ENCODE data around the gene ORC5. TPM values are rescaled to one million over a fixed set of nuclear protein-coding genes. Genes with fewer than 3 reads are reported as not detected.

The ORC5 gene
- total and polyA plus RNA-seq, 10 donors, result 7.8 to 28.4 (median 18.2) TPM

DNA sequence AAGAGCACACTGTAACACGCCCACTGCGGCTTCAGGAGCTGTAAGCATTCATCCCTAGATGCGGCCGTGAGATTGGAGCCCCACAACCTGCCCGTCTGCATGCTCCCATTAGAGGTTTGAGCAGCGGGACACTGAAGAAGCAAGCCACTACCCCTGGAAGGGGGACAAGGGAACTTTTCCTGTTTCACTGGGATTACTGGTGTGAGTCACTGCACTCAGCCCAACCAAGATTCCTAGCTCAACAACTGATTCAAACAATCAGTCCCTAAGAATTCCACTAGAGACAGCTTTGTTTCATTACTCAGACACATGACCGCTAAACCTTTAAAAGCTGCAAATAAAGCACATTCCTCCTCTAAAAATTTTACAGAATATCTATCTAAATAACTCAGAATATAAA, 69.8 kb downstream of the ORC5 start:
- WGBS, 5 donors, result 95 to 99% (median 97%) methylated on average over 7 of the region's 7 CpGs
- no peak overlapping the region for H3K4me3 ChIP-seq
- intact Hi-C loops (cut with DNase I; ENCODE audit: low total_unique reads), result no loop called here

DNA sequence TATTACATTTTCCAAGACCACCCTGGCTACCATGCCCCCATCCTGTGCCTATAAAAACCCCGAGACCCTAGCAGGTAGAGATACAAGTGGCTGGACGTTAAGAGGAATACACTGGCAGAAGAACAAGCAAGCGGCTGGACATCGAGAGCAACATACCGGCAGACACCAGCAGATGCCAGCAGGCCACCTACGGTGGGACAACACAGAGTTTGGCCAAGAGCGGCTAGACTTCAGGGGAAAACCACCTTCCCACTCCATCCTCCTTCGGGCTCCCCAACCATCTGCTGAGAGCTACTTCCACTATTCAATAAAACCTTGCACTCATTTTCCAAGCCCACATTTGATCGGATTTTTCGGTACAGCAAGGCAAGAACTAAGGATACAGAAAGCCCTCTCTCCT, 70.3 kb downstream of the ORC5 start:
- 91 to 99% (median 97%) methylated on average over 10 of the region's 10 CpGs for WGBS, 5 donors
- H3K27me3 ChIP-seq (replicated peaks in 1 of 7), result no peaks in the 10 kb centered on the region
- H3K27ac ChIP-seq, result no peak overlapping the region
- H3K4me3 ChIP-seq, result no peak overlapping the region
- no peak for DNase-seq
- intact Hi-C loops (cut with DNase I; ENCODE audit: low total_unique reads), result no loop called here
- no peaks in the 10 kb centered on the region for H3K4me1 ChIP-seq
- H3K36me3 ChIP-seq, result peaks cover 0 to 79% (median 34%) of the 10 kb centered on the region in 6 donors
- H3K9me3 ChIP-seq, result no peaks in the 10 kb centered on the region
- TF ChIP-seq POLR2A (IDR thresholded peaks at IDR 0.05), result no peak
- TF ChIP-seq POLR2AphosphoS5 (IDR thresholded peaks at IDR 0.05), result no peak
- TF ChIP-seq, protein P1, sequence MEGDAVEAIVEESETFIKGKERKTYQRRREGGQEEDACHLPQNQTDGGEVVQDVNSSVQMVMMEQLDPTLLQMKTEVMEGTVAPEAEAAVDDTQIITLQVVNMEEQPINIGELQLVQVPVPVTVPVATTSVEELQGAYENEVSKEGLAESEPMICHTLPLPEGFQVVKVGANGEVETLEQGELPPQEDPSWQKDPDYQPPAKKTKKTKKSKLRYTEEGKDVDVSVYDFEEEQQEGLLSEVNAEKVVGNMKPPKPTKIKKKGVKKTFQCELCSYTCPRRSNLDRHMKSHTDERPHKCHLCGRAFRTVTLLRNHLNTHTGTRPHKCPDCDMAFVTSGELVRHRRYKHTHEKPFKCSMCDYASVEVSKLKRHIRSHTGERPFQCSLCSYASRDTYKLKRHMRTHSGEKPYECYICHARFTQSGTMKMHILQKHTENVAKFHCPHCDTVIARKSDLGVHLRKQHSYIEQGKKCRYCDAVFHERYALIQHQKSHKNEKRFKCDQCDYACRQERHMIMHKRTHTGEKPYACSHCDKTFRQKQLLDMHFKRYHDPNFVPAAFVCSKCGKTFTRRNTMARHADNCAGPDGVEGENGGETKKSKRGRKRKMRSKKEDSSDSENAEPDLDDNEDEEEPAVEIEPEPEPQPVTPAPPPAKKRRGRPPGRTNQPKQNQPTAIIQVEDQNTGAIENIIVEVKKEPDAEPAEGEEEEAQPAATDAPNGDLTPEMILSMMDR (IDR thresholded peaks at IDR 0.05 in 8 of 11, conservative IDR thresholded peaks at IDR 0.05 in 3 of 11), result no peak

More for the DNA sequence above, 69.8 kb downstream of the ORC5 start:
- Histone ChIP-seq H3K36me3 (peaks cover 0 to 74% (median 33%) of the 10 kb centered on the region in 6 donors), H3K9me3 (no peaks in the 10 kb centered on the region), H3K27ac (no peak overlapping the region), H3K4me1 (no peaks in the 10 kb centered on the region), H3K27me3 (replicated peaks in 1 of 7) (no peaks in the 10 kb centered on the region)
- no peak for DNase-seq
- TF ChIP-seq, protein P1 (IDR thresholded peaks at IDR 0.05 in 8 of 11, conservative IDR thresholded peaks at IDR 0.05 in 3 of 11), result no peak
- TF ChIP-seq POLR2AphosphoS5 (IDR thresholded peaks at IDR 0.05) (no peak), POLR2A (IDR thresholded peaks at IDR 0.05) (no peak)

DNA sequence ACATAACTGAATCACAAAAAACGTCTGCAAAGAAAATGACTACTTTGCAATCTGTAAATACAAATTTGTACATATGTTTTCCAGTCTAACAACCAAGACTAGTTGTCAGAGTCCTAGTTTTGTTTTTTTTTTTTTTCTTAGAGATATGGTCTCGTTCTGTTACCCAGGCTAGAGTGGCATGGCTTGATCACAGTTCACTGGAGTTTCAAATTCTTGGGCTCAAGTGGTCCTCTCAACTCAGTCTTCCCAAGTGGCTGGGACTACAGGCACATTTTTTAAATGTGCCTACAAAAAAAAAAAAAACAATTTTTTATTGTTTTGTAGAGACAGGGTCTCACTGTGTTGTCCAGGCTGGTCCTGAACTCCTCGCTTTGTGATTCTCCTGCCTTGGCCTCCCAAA, 70.8 kb downstream of the ORC5 start:
- no peaks in the 10 kb centered on the region for H3K27me3 ChIP-seq (replicated peaks in 1 of 7)
- TF ChIP-seq, protein P1 (IDR thresholded peaks at IDR 0.05 in 8 of 11, conservative IDR thresholded peaks at IDR 0.05 in 3 of 11), result no peak
- TF ChIP-seq POLR2AphosphoS5 (IDR thresholded peaks at IDR 0.05) (no peak), POLR2A (IDR thresholded peaks at IDR 0.05) (no peak)
- H3K4me3 ChIP-seq, result no peak overlapping the region
- 87 to 92% (median 89%) methylated on average over 3 of the region's 3 CpGs for WGBS, 5 donors
- no peak overlapping the region for H3K27ac ChIP-seq
- no peak for DNase-seq
- H3K4me1 ChIP-seq, result no peaks in the 10 kb centered on the region
- H3K9me3 ChIP-seq, result no peaks in the 10 kb centered on the region
- intact Hi-C loops (cut with DNase I; ENCODE audit: low total_unique reads), result no loop called here
- H3K36me3 ChIP-seq, result peaks cover 0 to 84% (median 34%) of the 10 kb centered on the region in 6 donors

DNA sequence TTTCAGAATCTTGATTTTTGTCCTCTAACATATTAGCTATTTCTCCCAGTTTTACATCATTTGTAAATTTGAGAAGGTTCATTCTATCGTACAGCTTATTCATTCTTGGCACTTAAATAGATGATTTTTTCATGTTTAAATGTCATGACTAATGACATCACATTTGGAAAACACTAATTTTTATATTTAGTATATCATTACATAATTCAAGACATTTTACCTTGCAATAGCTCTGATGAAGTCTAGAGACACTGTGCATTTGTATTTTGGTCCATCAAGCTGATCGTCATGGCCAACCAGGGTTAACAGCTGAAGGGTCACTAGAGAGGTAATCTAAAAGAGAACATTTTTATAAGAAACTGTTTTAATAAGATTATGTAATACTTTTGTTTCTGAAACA, 71.3 kb downstream of the ORC5 start:
- Histone ChIP-seq H3K4me1 (no peaks in the 10 kb centered on the region), H3K9me3 (no peaks in the 10 kb centered on the region), H3K4me3 (no peak overlapping the region), H3K27ac (no peak overlapping the region), H3K36me3 (peaks cover 0 to 88% (median 34%) of the 10 kb centered on the region in 6 donors), H3K27me3 (replicated peaks in 1 of 7) (no peaks in the 10 kb centered on the region)
- 90 to 97% (median 92%) methylated on average over 2 of the region's 2 CpGs for WGBS, 5 donors
- TF ChIP-seq, protein P1 (IDR thresholded peaks at IDR 0.05 in 8 of 11, conservative IDR thresholded peaks at IDR 0.05 in 3 of 11), result no peak
- intact Hi-C loops (cut with DNase I; ENCODE audit: low total_unique reads), result no loop called here
- DNase-seq, result no peak
